ENCODE measurements around the gene DPP4. TPM values are rescaled to one million over a fixed set of nuclear protein-coding genes. Genes with fewer than 3 reads are reported as not detected.

The DPP4 gene
- polyA plus RNA-seq, 1 donor from 2014 or later: not detected

- no peaks in the 10 kb centered on the region for H3K27me3 ChIP-seq (ENCODE audit: insufficient read depth, low read depth, low read length)
- H3K4me2 ChIP-seq (ENCODE audit: low read length): no peak overlapping the region
- H3K9ac ChIP-seq (ENCODE audit: low read length): no peak overlapping the region
- H2AFZ ChIP-seq (ENCODE audit: low read depth, low read length): no peak overlapping the region
- no peak overlapping the region for H3K4me3 ChIP-seq (ENCODE audit: low read length)
- TF ChIP-seq EP300 (conservative IDR thresholded peaks at IDR 0.05; ENCODE audit: poor library complexity, severe bottlenecking): no peak
- no peak for TF ChIP-seq MXI1 (conservative IDR thresholded peaks at IDR 0.05; ENCODE audit: poor library complexity, severe bottlenecking)
- no peak for TF ChIP-seq CTCF (IDR thresholded peaks at IDR 0.05; ENCODE audit: poor library complexity, severe bottlenecking)
- no peaks in the 10 kb centered on the region for H4K20me1 ChIP-seq (ENCODE audit: insufficient read depth)
- H3K9me2 ChIP-seq (ENCODE audit: insufficient read depth, low read length): no peaks in the 10 kb centered on the region
- H3F3A ChIP-seq (ENCODE audit: insufficient read depth, low read length, poor library complexity, severe bottlenecking): no peaks in the 10 kb centered on the region
- H3K36me3 ChIP-seq (ENCODE audit: insufficient read depth, low read length): no peaks in the 10 kb centered on the region
- no peak overlapping the region for H3K27ac ChIP-seq (ENCODE audit: low read length)
- H3K9me3 ChIP-seq (ENCODE audit: low read length): no peaks in the 10 kb centered on the region
- H3K79me2 ChIP-seq (replicated peaks; ENCODE audit: insufficient read depth, low read length): no peaks in the 10 kb centered on the region
Observed at GRCh38 chr2:162037886-162038285, 36.1 kb downstream of the DPP4 start.

GRCh38 chr2:162037028-162037795 is 36.8 kb downstream of the DPP4 start:
- no peaks in the 10 kb centered on the region for H3K27me3 ChIP-seq (ENCODE audit: insufficient read depth, low read depth, low read length)
- no peak overlapping the region for H2AFZ ChIP-seq (ENCODE audit: low read depth, low read length)
- no peak overlapping the region for H3K4me3 ChIP-seq (ENCODE audit: low read length)
- H3F3A ChIP-seq (ENCODE audit: insufficient read depth, low read length, poor library complexity, severe bottlenecking): no peaks in the 10 kb centered on the region
- no peaks in the 10 kb centered on the region for H4K20me1 ChIP-seq (ENCODE audit: insufficient read depth)
- no peak for TF ChIP-seq POLR2AphosphoS5 (IDR thresholded peaks at IDR 0.05)
- no peak for TF ChIP-seq EZH2 (IDR thresholded peaks at IDR 0.05; ENCODE audit: borderline replicate concordance, insufficient read depth, low read length, poor library complexity, severe bottlenecking)
- no peak for TF ChIP-seq MXI1 (conservative IDR thresholded peaks at IDR 0.05; ENCODE audit: poor library complexity, severe bottlenecking)
- TF ChIP-seq RAD21 (conservative IDR thresholded peaks at IDR 0.05): no peak
- no peak for TF ChIP-seq REST (IDR thresholded peaks at IDR 0.05; ENCODE audit: borderline replicate concordance)
- TF ChIP-seq EP300 (conservative IDR thresholded peaks at IDR 0.05; ENCODE audit: poor library complexity, severe bottlenecking): no peak
- no peak for TF ChIP-seq CTCF (IDR thresholded peaks at IDR 0.05; ENCODE audit: poor library complexity, severe bottlenecking)
- no peak for TF ChIP-seq TAF1 (IDR thresholded peaks at IDR 0.05; ENCODE audit: low read depth)
- TF ChIP-seq SMC3 (conservative IDR thresholded peaks at IDR 0.05; ENCODE audit: poor library complexity): no peak
- H3K27ac ChIP-seq (ENCODE audit: low read length): no peak overlapping the region
- H3K9me2 ChIP-seq (ENCODE audit: insufficient read depth, low read length): no peaks in the 10 kb centered on the region
- H3K4me2 ChIP-seq (ENCODE audit: low read length): no peak overlapping the region
- no peaks in the 10 kb centered on the region for H3K79me2 ChIP-seq (replicated peaks; ENCODE audit: insufficient read depth, low read length)
- no peaks in the 10 kb centered on the region for H3K36me3 ChIP-seq (ENCODE audit: insufficient read depth, low read length)
- H3K9me3 ChIP-seq (ENCODE audit: low read length): no peaks in the 10 kb centered on the region
- no peak overlapping the region for H3K9ac ChIP-seq (ENCODE audit: low read length)

All from neural cell (in vitro differentiated cells).